HUES48 (cell line): ENCODE data around the gene ZNF438.
"Not testable (repeated sequence)": the region's sequence is repeated elsewhere in the genome, so short reads cannot be mapped to it uniquely, and the experiment has no call there.

Source experiments
- H3K27ac ChIP-seq: one replicate; pipeline ENCODE4 v1.7.0; 2013; ENCODE audit warnings: low read depth, low read length, inconsistent platforms
- H3K27me3 ChIP-seq: 2 replicates; pipeline ENCODE4 v1.6.1; 2013; ENCODE audit warnings: mild to moderate bottlenecking, low read length; ENCODE audit not compliant: control insufficient read depth, insufficient read depth
- H3K36me3 ChIP-seq: 2 replicates; pipeline ENCODE4 v1.6.1; 2013; ENCODE audit warnings: low read length; ENCODE audit not compliant: control insufficient read depth, insufficient read depth
- H3K4me1 ChIP-seq: 2 replicates; pipeline ENCODE4 v1.6.1; 2013; ENCODE audit warnings: mild to moderate bottlenecking, low read length; ENCODE audit not compliant: control insufficient read depth, insufficient read depth
- H3K4me3 ChIP-seq: 2 replicates; pipeline ENCODE4 v1.5.1; 2013; ENCODE audit warnings: mild to moderate bottlenecking, low read depth, low read length
- H3K9ac ChIP-seq: 2 replicates; pipeline ENCODE4 v1.6.1; 2013; ENCODE audit warnings: mild to moderate bottlenecking, low read depth, low read length, moderate library complexity
- H3K9me3 ChIP-seq: 2 replicates; pipeline ENCODE4 v1.6.1; 2013; ENCODE audit warnings: low read length; ENCODE audit not compliant: control insufficient read depth, insufficient read depth

Gene ZNF438

DNA sequence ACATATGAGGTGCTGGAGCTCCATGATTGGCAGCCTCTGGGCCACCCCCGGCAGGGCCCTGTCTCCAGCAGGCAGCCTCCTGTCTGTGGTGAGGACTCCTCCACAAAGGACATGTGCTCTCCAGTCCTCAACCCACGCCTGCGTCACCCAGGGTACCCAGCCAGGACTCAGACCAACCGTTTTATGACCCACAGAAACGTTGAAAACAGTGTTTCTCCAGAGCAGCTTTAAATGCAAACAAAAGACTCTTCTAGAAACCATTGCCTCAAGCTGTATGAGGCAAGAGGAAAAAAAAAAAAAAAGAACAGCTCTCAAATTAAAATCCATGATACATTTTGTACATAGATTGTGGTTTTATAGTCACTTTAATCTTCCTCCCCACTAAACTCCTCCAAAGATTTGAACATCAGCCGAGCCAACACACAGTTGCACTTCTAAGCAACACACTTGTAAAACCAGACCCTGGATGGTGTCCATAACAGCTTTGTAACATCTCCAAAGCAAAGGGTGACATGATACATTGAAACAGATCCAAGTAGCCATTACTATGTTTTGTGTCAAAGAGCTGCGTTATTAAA is 227.1 kb downstream of the ZNF438 start:
- no peaks in the 10 kb centered on the region for H3K27me3 ChIP-seq
- no peaks in the 10 kb centered on the region for H3K36me3 ChIP-seq
- no peaks in the 10 kb centered on the region for H3K9me3 ChIP-seq
- no peak overlapping the region for H3K27ac ChIP-seq
- no peak overlapping the region for H3K9ac ChIP-seq
- no peaks in the 10 kb centered on the region for H3K4me1 ChIP-seq
- H3K4me3 ChIP-seq, result no peak overlapping the region

DNA sequence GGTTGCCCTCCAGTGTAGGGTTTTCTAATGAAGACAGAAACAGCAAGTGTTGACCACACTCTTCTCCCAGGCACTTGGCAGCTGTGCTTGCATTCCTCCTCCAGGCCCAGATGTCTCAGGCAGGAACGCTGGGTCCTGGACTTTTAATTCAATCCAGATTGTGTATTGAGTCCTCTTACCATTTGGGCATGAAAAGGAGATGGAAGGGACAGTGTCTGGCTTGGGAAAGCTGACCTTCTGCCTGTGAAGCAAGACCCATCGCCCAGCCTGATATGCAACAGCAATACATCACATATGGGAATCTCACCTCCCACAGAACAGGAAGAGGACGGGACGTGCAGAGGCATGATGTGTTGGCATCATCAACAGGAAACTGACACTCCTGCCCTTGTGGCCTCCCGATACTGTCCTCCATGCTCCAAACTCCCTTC is 227.8 kb downstream of the ZNF438 start:
- Histone ChIP-seq H3K4me3 (no peak overlapping the region), H3K9ac (no peak overlapping the region), H3K36me3 (no peaks in the 10 kb centered on the region), H3K9me3 (no peaks in the 10 kb centered on the region), H3K27ac (no peak overlapping the region), H3K27me3 (no peaks in the 10 kb centered on the region), H3K4me1 (no peaks in the 10 kb centered on the region)

DNA sequence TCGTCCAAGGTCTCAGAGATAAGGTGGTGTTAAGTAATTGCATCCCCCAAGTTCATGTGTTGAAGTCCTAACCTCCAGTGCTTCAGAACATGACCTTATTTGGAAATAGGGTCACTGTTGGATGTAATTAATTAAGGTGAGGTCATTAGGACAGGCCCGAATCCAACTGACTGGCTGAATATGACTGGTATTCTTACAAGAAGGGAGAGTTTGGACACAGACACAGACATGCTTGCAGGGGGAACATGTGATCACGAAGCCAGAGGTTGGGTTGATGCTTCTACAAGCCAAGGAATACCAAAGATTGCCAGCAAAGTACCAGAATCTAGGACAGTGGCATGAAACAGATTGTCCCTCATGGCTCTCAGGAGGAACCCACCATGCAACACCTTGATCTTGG is 228.6 kb downstream of the ZNF438 start:
- no peak overlapping the region for H3K4me3 ChIP-seq
- no peaks in the 10 kb centered on the region for H3K36me3 ChIP-seq
- no peak overlapping the region for H3K27ac ChIP-seq
- H3K9ac ChIP-seq, result no peak overlapping the region
- no peaks in the 10 kb centered on the region for H3K4me1 ChIP-seq
- no peaks in the 10 kb centered on the region for H3K27me3 ChIP-seq
- no peaks in the 10 kb centered on the region for H3K9me3 ChIP-seq

DNA sequence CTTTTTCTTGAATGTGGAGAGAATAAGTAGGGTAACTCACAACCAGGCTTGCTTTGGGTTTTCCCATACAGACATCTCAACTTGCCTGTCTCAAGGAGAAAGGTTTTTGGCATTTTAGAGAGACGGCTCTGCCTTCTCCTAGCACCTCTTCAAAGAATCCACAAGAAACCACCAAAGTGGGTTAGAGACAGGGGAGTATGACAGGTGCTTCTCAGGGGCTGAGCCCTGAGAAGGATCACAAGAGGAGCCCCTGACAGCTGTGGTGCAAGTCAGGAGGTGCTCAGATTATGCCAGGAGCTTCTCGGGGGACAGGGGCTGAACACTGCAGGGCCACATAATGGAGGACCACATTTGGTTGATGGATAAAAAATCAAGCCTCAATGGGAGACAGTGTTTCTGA is 231.3 kb downstream of the ZNF438 start:
- no peaks in the 10 kb centered on the region for H3K27me3 ChIP-seq
- H3K27ac ChIP-seq, result no peak overlapping the region
- no peaks in the 10 kb centered on the region for H3K9me3 ChIP-seq
- H3K4me1 ChIP-seq, result no peaks in the 10 kb centered on the region
- H3K4me3 ChIP-seq, result no peak overlapping the region
- no peak overlapping the region for H3K9ac ChIP-seq
- H3K36me3 ChIP-seq, result no peaks in the 10 kb centered on the region

DNA sequence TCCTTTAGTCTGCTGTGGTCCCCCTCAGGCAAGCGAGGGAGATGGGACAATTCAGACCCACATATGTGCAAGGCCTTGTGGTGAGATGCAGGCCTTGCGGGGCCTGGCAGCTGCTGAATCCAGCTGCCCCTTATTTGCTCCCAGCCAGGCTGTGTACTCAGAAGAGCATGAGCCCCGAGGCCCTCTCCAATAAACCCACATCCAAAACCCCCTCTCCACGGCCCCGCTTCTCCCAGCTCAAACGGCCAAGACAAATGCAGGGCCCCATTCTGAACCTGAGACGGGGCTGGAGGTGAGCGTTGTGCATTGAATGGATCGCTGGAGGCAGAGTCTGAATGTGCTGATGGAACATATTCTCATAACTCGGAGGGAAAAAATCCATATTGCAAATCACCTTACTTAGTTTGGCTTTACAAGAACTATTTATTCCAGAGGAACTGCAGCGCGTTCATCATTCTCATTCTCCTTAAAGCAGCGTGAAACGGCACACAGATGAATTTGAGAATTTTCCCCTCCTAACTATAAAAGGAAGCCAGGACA is 232.9 kb downstream of the ZNF438 start:
- H3K4me3 ChIP-seq, result no peak overlapping the region
- H3K4me1 ChIP-seq, result no peaks in the 10 kb centered on the region
- H3K9me3 ChIP-seq, result no peaks in the 10 kb centered on the region
- no peaks in the 10 kb centered on the region for H3K36me3 ChIP-seq
- H3K27ac ChIP-seq, result no peak overlapping the region
- H3K9ac ChIP-seq, result no peak overlapping the region
- H3K27me3 ChIP-seq, result no peaks in the 10 kb centered on the region

DNA sequence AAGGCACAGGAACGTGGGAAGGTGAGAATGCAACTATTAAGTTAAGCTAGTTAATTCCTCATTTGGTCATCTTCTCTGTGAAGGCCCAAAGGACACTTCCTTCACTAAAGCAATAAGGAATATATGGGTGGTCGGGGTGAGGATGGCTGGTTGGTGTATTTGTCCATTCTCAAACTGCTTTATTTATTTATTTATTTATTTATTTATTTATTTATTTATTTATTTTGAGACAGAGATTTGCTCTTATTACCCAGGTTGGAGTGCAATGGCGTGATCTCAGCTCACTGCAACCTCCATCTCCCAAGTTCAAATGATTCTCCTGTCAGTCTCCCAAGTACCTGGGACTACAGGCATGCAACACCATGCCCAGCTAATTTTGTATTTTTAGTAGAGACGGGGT is 236.6 kb downstream of the ZNF438 start:
- not testable (repeated sequence) for H3K27me3 ChIP-seq, H3K4me3 ChIP-seq, H3K9me3 ChIP-seq, H3K27ac ChIP-seq, H3K9ac ChIP-seq, H3K36me3 ChIP-seq, H3K4me1 ChIP-seq
